ENCODE data around the gene ANO2.

ANO2 gene

DNA sequence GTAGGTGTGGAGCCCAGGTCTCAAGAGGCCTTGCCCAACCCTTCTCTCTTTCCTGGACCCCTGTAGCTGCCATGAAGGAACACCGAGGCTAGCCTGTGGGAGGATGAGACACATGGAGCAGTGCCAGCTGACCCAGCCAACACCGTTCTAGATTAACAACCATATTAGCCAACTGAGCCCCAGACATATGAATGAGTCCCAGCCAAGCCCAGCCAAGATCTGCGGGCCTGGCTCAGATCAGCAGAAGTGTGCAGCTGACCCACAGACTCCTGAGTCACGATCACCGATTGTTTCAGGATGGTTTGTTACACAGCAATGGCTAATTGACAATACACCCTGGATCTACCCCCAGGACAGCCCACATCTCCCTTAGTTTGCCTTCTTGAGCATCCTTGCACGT lies 431.0 kb downstream of the ANO2 start:
- in situ Hi-C loops (cut with HindIII; ENCODE audit: low sequenced_read_pairs), result no loop called here
- TF ChIP-seq, protein P1, sequence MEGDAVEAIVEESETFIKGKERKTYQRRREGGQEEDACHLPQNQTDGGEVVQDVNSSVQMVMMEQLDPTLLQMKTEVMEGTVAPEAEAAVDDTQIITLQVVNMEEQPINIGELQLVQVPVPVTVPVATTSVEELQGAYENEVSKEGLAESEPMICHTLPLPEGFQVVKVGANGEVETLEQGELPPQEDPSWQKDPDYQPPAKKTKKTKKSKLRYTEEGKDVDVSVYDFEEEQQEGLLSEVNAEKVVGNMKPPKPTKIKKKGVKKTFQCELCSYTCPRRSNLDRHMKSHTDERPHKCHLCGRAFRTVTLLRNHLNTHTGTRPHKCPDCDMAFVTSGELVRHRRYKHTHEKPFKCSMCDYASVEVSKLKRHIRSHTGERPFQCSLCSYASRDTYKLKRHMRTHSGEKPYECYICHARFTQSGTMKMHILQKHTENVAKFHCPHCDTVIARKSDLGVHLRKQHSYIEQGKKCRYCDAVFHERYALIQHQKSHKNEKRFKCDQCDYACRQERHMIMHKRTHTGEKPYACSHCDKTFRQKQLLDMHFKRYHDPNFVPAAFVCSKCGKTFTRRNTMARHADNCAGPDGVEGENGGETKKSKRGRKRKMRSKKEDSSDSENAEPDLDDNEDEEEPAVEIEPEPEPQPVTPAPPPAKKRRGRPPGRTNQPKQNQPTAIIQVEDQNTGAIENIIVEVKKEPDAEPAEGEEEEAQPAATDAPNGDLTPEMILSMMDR (IDR thresholded peaks at IDR 0.05; ENCODE audit: low read depth, low read length, missing control alignments), result no peak
- no peak overlapping the region for H3K4me3 ChIP-seq (ENCODE audit: low read depth, low read length)
- DNase-seq (ENCODE audit: low read depth), result no peak

DNA sequence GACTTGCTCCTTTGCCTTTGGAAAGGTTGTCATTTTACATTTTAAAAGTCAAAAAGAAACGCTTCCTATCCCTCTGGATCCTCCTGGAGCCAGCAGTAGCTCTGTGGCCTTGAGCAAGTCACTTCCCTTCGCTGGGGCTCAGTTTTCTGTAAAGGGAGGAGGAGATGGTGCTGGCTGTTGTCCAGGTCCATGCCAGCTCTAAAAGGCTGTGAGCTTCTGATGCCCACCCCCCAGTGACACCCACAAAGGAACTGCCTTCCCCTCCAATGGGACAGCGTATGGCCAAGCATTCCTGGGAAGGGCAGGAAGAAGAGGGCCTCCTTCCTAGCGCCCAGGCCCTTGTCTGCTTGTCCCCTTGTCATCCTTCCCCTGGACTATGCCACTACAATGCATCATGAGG lies 431.7 kb downstream of the ANO2 start:
- in situ Hi-C loops (cut with HindIII; ENCODE audit: low sequenced_read_pairs), result no loop called here
- H3K4me3 ChIP-seq (ENCODE audit: low read depth, low read length), result no peak overlapping the region
- TF ChIP-seq, protein P1 (IDR thresholded peaks at IDR 0.05; ENCODE audit: low read depth, low read length, missing control alignments), result no peak
- no peak for DNase-seq (ENCODE audit: low read depth)

Data from astrocyte of the cerebellum (primary cell).